Omental fat pad (tissue), 4 donors: ENCODE data around the gene MAP3K12. TPM values are rescaled to one million over a fixed set of nuclear protein-coding genes. Genes with fewer than 3 reads are reported as not detected.
"Not testable (repeated sequence)": the region's sequence is repeated elsewhere in the genome, so short reads cannot be mapped to it uniquely, and the experiment has no call there.

ENCODE experiments used
- ATAC-seq: fragments of 150-250 bp; one replicate; pipeline ENCODE4 v1.9.1; 2016; ENCODE audit warnings: mild to moderate bottlenecking, moderate library complexity; ENCODE audit not compliant: low FRiP score
- DNase-seq: peaks from one replicate; pipeline ENCODE4 v3.0.0-alpha.2; 2019; ENCODE audit warnings: low spot score
- total RNA-seq, 4 donors: library from RNA; depleted of rRNA; stranded (reverse); fragments of >200 nt; gene quantifications; one replicate each; pipeline ENCODE4 v1.1.0, GENCODE V29; 2016
- TF ChIP-seq, protein P1 (sequence below), 3 donors: fragments of 450-650 bp; IDR thresholded peaks; one replicate each; pipeline ENCODE4 v1.5.1; 2016 to 2017; ENCODE audit warnings: antibody characterized with exemption in 3 of 3, mild to moderate bottlenecking in 3 of 3, moderate library complexity in 2 of 3

Gene MAP3K12, protein sequence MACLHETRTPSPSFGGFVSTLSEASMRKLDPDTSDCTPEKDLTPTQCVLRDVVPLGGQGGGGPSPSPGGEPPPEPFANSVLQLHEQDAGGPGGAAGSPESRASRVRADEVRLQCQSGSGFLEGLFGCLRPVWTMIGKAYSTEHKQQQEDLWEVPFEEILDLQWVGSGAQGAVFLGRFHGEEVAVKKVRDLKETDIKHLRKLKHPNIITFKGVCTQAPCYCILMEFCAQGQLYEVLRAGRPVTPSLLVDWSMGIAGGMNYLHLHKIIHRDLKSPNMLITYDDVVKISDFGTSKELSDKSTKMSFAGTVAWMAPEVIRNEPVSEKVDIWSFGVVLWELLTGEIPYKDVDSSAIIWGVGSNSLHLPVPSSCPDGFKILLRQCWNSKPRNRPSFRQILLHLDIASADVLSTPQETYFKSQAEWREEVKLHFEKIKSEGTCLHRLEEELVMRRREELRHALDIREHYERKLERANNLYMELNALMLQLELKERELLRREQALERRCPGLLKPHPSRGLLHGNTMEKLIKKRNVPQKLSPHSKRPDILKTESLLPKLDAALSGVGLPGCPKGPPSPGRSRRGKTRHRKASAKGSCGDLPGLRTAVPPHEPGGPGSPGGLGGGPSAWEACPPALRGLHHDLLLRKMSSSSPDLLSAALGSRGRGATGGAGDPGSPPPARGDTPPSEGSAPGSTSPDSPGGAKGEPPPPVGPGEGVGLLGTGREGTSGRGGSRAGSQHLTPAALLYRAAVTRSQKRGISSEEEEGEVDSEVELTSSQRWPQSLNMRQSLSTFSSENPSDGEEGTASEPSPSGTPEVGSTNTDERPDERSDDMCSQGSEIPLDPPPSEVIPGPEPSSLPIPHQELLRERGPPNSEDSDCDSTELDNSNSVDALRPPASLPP
- total RNA-seq: 10 to 100 TPM in 3 of 4 donors, 1 to 10 TPM in 1; 5.5 to 35.9 (median 17.1) TPM

DNA sequence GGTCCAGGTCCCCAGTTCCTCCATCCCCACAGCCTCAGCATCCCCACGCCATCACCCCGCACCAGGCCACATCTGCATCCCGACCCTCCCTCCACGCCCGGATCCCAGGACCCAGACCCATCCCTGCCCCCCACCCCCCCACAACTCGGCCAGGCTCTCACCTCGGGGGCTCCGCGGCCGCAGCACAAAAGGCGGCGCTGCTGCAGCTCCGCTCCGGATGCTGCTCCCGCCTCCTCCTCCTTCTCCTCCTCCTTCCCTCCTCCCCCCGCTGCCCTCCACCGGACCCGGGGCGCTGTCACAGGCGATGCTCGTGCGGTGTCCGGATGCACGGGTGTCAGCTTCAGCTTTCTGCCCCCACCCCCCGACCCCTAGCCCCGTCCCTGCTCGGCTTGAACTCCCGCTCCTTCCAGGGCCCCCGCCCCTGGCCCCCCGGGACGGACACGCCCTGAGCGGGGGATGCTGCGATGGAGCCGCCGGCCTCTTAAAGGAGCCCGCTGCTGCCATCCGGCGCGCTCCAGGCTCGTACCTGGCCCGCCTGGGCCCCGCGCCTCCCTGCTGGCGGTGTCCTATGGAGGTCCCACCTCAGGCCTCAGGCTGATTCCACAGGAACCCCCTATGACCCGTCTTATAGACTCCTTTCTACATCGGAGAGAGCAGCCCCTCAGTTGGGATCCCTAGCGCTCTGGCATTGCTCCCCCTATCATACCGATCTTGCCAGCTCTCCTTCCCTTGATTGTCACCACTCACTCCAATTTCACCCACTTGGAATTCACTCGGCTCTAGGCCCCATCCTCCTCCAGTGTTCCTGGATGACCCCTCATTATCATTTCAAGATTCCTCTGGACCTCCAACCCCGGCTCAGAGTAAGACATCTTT is at the start of gene MAP3K12:
Gene MAP3K12, minus strand, starts transcription at position 193 of the 876 bp plus-strand sequence. CDS start 12,067 bp downstream, outside the sequence.
- ATAC-seq: no peak

DNA sequence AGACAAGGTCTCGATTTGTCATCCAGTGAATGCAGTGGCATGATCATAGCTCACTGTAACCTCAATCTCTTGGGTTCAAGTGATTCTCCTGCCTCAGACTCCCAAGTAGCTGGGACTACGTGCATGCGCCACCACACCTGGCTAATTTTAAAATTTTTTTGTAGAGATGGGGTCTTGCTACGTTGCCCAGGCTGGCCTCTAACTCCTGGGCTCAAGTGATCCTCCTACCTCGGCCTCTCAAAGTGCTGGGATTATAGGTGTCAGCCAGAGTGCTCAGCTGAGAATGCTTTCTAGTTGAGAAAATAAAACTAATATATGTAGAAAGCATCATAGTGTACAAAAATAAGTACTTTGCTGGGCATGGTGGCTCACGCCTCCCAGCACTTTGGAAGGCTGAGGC is 49.1 kb upstream of the MAP3K12 start:
- not testable (repeated sequence) for DNase-seq, ATAC-seq

More for the DNA sequence above, at the start of gene MAP3K12:
- TF ChIP-seq, protein P1, sequence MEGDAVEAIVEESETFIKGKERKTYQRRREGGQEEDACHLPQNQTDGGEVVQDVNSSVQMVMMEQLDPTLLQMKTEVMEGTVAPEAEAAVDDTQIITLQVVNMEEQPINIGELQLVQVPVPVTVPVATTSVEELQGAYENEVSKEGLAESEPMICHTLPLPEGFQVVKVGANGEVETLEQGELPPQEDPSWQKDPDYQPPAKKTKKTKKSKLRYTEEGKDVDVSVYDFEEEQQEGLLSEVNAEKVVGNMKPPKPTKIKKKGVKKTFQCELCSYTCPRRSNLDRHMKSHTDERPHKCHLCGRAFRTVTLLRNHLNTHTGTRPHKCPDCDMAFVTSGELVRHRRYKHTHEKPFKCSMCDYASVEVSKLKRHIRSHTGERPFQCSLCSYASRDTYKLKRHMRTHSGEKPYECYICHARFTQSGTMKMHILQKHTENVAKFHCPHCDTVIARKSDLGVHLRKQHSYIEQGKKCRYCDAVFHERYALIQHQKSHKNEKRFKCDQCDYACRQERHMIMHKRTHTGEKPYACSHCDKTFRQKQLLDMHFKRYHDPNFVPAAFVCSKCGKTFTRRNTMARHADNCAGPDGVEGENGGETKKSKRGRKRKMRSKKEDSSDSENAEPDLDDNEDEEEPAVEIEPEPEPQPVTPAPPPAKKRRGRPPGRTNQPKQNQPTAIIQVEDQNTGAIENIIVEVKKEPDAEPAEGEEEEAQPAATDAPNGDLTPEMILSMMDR (IDR thresholded peaks at IDR 0.05): no peak
- DNase-seq: no peak

DNA sequence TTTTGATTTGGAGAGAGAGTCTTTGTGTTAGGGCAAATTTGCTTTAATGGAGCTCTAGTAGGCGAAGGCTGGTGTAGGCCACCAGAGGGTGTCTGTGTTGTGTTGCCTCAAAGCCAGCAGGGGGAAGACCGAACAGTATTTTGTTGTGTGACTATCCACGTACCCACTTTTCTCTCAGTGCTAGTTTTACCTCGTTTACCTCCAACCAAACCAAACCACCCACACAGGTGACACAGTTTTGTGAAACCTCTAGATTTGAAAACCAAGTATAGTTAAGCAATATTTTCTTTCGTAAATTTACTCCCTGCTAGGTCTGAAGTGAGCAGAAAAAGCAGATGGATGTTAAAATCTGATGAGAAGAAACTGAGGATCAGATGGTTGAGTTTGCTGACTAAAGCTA is 44.3 kb upstream of the MAP3K12 start:
- DNase-seq (no peak), ATAC-seq (peak; percentile 88)
- TF ChIP-seq, protein P1 (IDR thresholded peaks at IDR 0.05): peak in 2 of 3 donors; percentile 50 to 75

DNA sequence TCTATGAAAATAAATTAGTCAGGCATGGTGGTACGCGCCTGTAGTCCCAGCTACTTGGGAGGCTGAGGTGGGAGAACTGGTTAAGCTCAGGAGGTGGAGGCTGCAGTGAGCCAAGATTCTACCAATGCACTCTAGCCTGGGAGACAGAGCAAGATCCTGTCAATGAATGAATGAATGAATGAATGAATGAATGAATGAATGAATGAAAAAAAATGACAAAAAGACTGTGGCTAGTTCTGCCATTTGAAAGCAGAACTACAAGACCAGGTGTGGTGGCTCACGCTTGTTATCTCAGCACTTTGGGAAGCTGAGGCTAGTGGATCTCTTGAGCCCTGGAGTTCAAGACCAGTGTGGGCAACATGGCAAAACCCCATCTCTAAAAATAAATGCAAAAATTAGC is 40.3 kb upstream of the MAP3K12 start:
- TF ChIP-seq, protein P1 (IDR thresholded peaks at IDR 0.05): no peak
- no peak for DNase-seq
- ATAC-seq: no peak

DNA sequence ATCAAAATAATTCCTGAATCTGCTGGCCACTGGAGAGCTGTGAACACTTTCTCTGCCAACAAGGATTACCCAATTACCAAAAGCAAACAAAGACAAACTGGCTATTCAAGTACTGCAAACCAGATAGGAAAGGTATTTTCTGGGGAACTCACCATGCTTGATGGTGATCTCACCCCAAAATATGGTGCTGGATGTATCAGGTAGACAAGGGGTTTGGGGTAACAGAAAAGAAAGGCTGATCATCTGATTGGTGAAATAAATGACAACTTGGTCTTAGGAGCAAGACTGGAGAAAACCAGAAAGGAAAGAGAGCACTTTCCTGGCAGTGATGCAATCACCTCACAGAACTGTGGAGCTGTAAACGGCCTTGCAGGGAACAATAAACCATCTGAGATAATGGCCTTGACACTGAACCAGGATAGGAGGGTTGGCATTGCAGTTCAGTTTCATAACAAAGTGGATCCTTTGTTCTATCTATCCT is 39.0 kb upstream of the MAP3K12 start:
- DNase-seq (no peak), ATAC-seq (peak; percentile 55)
- TF ChIP-seq, protein P1 (IDR thresholded peaks at IDR 0.05): no peak

DNA sequence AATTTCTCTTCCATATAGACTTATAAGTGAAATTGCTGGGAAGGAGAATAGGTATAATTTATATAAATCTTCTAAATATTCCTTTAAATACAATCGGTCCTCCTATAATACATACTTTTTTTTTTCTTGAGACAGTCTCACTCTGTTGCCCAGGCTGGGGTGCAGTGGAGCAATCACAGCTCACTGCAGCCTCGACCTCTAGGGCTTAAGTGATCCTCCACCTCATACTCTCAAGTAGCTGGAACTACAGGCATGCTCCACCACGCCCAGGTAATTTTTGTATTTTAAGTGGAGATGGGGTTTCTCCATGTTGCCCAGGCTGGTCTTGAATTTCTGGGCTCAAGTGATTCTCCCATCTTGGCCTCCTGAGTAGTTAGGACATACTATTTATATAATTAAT is 37.7 kb upstream of the MAP3K12 start:
- TF ChIP-seq, protein P1 (IDR thresholded peaks at IDR 0.05): no peak
- ATAC-seq: no peak
- no peak for DNase-seq
